ENCODE data around the gene MYADM. TPM values are rescaled to one million over a fixed set of nuclear protein-coding genes. Genes with fewer than 3 reads are reported as not detected.
"Not testable (repeated sequence)": the region's sequence is repeated elsewhere in the genome, so short reads cannot be mapped to it uniquely, and the experiment has no call there.

The MYADM gene
- total RNA-seq, 3 donors from 2014 or later, result 47.0 to 193 (median 67.7) TPM

DNA sequence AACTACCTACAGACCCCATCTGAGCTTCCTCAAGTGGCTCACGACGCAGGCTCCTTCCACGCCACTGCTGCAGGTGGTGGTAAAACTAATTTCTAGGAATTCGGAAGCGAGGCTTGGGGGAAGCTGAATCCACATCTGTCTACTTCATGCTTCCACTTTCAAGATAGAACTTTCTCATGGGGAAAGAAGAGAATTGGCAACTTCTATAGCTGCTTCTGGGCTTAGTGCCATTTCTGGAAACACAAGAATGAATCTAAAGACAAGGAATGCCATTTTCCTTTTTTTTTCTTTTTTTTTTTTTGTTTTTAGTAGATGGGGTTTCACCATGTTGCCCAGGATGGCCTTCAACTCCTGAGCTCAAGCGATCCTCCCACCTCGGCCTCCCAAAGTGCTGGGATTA lies 40.8 kb upstream of the MYADM start:
- no peaks in the 10 kb centered on the region for H3K9me3 ChIP-seq
- H3K4me1 ChIP-seq (ENCODE audit: low read depth), result no peaks in the 10 kb centered on the region
- H3K4me3 ChIP-seq, result no peak overlapping the region
- intact Hi-C loops (cut with DNase I, micrococcal nuclease), result no loop called here
- ATAC-seq (no peak), DNase-seq (no peak)
- no peaks in the 10 kb centered on the region for H3K36me3 ChIP-seq (ENCODE audit: low read depth)
- TF ChIP-seq, protein P1, sequence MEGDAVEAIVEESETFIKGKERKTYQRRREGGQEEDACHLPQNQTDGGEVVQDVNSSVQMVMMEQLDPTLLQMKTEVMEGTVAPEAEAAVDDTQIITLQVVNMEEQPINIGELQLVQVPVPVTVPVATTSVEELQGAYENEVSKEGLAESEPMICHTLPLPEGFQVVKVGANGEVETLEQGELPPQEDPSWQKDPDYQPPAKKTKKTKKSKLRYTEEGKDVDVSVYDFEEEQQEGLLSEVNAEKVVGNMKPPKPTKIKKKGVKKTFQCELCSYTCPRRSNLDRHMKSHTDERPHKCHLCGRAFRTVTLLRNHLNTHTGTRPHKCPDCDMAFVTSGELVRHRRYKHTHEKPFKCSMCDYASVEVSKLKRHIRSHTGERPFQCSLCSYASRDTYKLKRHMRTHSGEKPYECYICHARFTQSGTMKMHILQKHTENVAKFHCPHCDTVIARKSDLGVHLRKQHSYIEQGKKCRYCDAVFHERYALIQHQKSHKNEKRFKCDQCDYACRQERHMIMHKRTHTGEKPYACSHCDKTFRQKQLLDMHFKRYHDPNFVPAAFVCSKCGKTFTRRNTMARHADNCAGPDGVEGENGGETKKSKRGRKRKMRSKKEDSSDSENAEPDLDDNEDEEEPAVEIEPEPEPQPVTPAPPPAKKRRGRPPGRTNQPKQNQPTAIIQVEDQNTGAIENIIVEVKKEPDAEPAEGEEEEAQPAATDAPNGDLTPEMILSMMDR (IDR thresholded peaks at IDR 0.05), result no peak

GRCh38 chr19:53828531-53828930 lies 39.2 kb upstream of the MYADM start:
- Histone ChIP-seq H3K9me3 (no peaks in the 10 kb centered on the region), H3K36me3 (ENCODE audit: low read depth) (no peaks in the 10 kb centered on the region), H3K4me3 (no peak overlapping the region), H3K4me1 (ENCODE audit: low read depth) (no peaks in the 10 kb centered on the region)
- ATAC-seq (no peak), DNase-seq (no peak)
- intact Hi-C loops (cut with DNase I, micrococcal nuclease), result no loop called here
- TF ChIP-seq, protein P1 (IDR thresholded peaks at IDR 0.05), result no peak

GRCh38 chr19:53832861-53833260 lies 34.8 kb upstream of the MYADM start:
- H3K36me3 ChIP-seq (ENCODE audit: low read depth); H3K9me3 ChIP-seq; intact Hi-C loops (cut with DNase I, micrococcal nuclease); H3K4me1 ChIP-seq (ENCODE audit: low read depth); ATAC-seq; H3K4me3 ChIP-seq: not testable (repeated sequence)
- peak in 1 of 3 donors; percentile 7 for DNase-seq

- DNase-seq; ATAC-seq; H3K4me3 ChIP-seq; H3K9me3 ChIP-seq; H3K36me3 ChIP-seq (ENCODE audit: low read depth); H3K4me1 ChIP-seq (ENCODE audit: low read depth); intact Hi-C loops (cut with DNase I, micrococcal nuclease): not testable (repeated sequence)
These were observed 29.2 kb upstream of the MYADM start for GRCh38 chr19:53838446-53838845.

DNA sequence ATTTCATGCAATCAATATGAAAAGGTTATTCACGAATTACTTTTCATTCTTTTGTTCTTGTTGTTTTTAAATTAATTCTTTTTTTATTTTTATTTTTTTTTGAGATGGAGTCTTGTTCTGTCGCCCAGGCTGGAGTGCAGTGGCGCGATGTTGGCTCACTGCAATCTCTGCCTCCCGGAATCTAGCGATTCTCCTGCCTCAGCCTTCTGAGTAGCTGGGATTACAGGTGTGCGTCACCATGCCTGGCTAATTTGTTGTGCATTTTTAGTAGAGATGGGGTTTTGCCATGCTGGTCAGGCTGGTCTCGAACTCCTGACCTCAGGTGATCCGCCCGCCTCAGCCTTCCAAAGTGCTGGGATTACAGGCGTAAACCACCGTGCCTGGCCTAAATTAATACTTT lies 27.4 kb upstream of the MYADM start:
- not testable (repeated sequence) for H3K4me1 ChIP-seq (ENCODE audit: low read depth); H3K9me3 ChIP-seq; H3K4me3 ChIP-seq; ATAC-seq; DNase-seq; H3K36me3 ChIP-seq (ENCODE audit: low read depth)
- intact Hi-C loops (cut with DNase I, micrococcal nuclease), result loop anchor here in 1 of 2 donors (5.0 kb wide), 1 partner anchor 182 kb away; no protein-coding TSS in a partner anchor

GRCh38 chr19:53840914-53841313 lies 26.8 kb upstream of the MYADM start:
- not testable (repeated sequence) for H3K9me3 ChIP-seq; ATAC-seq; H3K4me1 ChIP-seq (ENCODE audit: low read depth); H3K36me3 ChIP-seq (ENCODE audit: low read depth); H3K4me3 ChIP-seq
- intact Hi-C loops (cut with DNase I, micrococcal nuclease), result loop anchor here in 1 of 2 donors (5.0 kb wide), 1 partner anchor 181 kb away; no protein-coding TSS in a partner anchor
- peak in 1 of 3 donors; percentile 10 for DNase-seq

DNA sequence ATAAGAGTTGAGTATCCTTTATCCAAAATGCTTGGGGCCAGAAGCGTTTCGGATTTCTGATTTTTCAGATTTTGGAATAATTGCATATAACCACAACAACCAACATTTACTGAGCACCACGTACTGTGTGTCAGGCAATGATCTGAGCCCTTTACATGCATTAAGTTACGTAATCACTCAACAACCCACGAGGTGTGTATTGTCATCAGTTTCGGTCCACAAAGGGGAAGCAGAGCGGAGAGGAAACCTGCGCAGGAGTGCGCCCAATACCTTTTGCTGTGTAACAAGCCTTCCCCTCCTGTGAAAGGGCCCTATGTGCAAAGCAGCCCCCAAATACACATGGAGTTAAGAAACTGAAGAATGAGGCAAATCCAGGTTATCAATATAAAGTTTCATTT lies 22.8 kb upstream of the MYADM start:
- Histone ChIP-seq H3K4me3 (no peak overlapping the region), H3K9me3 (no peaks in the 10 kb centered on the region), H3K4me1 (ENCODE audit: low read depth) (no peaks in the 10 kb centered on the region), H3K36me3 (ENCODE audit: low read depth) (no peaks in the 10 kb centered on the region)
- TF ChIP-seq, protein P1 (IDR thresholded peaks at IDR 0.05), result no peak
- no peak for ATAC-seq
- intact Hi-C loops (cut with DNase I, micrococcal nuclease), result loop anchor here in 1 of 2 donors (5.0 kb wide), 1 partner anchor 177 kb away; no protein-coding TSS in a partner anchor
- DNase-seq, result no peak

GRCh38 chr19:53847555-53847954 lies 20.1 kb upstream of the MYADM start:
- DNase-seq, result no peak
- intact Hi-C loops (cut with DNase I, micrococcal nuclease), result no loop called here
- no peak for ATAC-seq
- H3K4me3 ChIP-seq, result no peak overlapping the region
- H3K4me1 ChIP-seq (ENCODE audit: low read depth), result no peaks in the 10 kb centered on the region
- no peaks in the 10 kb centered on the region for H3K9me3 ChIP-seq
- H3K36me3 ChIP-seq (ENCODE audit: low read depth), result no peaks in the 10 kb centered on the region
- TF ChIP-seq, protein P1 (IDR thresholded peaks at IDR 0.05), result no peak

Data from mucosa of descending colon (tissue), 3 donors.